ENCODE results near the gene CNTNAP2. TPM values are rescaled to one million over a fixed set of nuclear protein-coding genes. Genes with fewer than 3 reads are reported as not detected.

The CNTNAP2 gene
- total RNA-seq, 1 experiment from 2014 or later, result 60.0 TPM

DNA sequence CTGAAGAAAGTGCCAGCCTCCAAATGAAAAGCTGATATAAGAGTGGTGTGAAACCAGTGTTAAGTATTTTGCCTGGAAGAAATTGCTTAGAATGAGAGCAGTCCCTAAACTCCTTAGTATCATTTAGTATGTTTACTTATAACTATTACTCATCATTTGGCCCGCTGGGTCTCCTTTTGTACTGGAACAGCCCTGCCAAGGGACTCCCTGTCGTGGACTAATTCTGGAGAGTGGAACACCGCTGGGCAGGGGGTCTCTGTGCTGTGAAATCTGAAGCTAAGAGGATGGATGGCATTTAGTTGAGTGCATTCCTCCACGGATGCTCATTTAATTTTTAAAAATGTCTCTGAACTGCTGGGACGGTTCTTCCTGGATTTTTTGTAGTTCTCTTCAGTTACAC, 1584.1 kb downstream of the CNTNAP2 start:
- Histone ChIP-seq H3K9me3 (ENCODE audit: low read depth, low read length, poor library complexity, severe bottlenecking) (no peaks in the 10 kb centered on the region), H3K4me1 (ENCODE audit: insufficient read depth, low read length, poor library complexity, severe bottlenecking) (no peaks in the 10 kb centered on the region), H3K27me3 (replicated peaks; ENCODE audit: insufficient read depth, low read depth, low read length, poor library complexity) (peaks cover 11% of the 10 kb centered on the region), H3K27ac (ENCODE audit: low read depth, low read length, poor library complexity, severe bottlenecking) (no peak overlapping the region), H3K4me3 (ENCODE audit: low read depth, low read length, poor library complexity, severe bottlenecking) (no peak overlapping the region), H3K36me3 (ENCODE audit: insufficient read depth, low read length, poor library complexity, severe bottlenecking) (no peaks in the 10 kb centered on the region)
- TF ChIP-seq EZH2 (IDR thresholded peaks at IDR 0.05; ENCODE audit: borderline replicate concordance, low read depth, low read length, poor library complexity, severe bottlenecking), result no peak
- TF ChIP-seq, protein P1, sequence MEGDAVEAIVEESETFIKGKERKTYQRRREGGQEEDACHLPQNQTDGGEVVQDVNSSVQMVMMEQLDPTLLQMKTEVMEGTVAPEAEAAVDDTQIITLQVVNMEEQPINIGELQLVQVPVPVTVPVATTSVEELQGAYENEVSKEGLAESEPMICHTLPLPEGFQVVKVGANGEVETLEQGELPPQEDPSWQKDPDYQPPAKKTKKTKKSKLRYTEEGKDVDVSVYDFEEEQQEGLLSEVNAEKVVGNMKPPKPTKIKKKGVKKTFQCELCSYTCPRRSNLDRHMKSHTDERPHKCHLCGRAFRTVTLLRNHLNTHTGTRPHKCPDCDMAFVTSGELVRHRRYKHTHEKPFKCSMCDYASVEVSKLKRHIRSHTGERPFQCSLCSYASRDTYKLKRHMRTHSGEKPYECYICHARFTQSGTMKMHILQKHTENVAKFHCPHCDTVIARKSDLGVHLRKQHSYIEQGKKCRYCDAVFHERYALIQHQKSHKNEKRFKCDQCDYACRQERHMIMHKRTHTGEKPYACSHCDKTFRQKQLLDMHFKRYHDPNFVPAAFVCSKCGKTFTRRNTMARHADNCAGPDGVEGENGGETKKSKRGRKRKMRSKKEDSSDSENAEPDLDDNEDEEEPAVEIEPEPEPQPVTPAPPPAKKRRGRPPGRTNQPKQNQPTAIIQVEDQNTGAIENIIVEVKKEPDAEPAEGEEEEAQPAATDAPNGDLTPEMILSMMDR (conservative IDR thresholded peaks at IDR 0.05; ENCODE audit: low read depth, low read length), result no peak
- ChIA-PET CTCF (no interaction called here), POLR2A (ENCODE audit: low non-redundant PET) (no interaction called here)
- DNase-seq (ENCODE audit: low spot score), result peak; percentile 60
- no TSS peak for BruUV-seq (replicated peaks)
- intact Hi-C loops (cut with micrococcal nuclease; ENCODE audit: unreplicated experiment), result no loop called here

- H3K27me3 ChIP-seq (replicated peaks; ENCODE audit: insufficient read depth, low read depth, low read length, poor library complexity), result peaks cover 6% of the 10 kb centered on the region
- CTCF ChIA-PET, result no interaction called here
- H3K9me3 ChIP-seq (ENCODE audit: low read depth, low read length, poor library complexity, severe bottlenecking), result peaks cover 10% of the 10 kb centered on the region
- BruUV-seq (replicated peaks), result no TSS peak
- POLR2A ChIA-PET (ENCODE audit: low non-redundant PET), result no interaction called here
- intact Hi-C loops (cut with micrococcal nuclease; ENCODE audit: unreplicated experiment), result no loop called here
- H3K36me3 ChIP-seq (ENCODE audit: insufficient read depth, low read length, poor library complexity, severe bottlenecking), result no peaks in the 10 kb centered on the region
- TF ChIP-seq, protein P1 (conservative IDR thresholded peaks at IDR 0.05; ENCODE audit: low read depth, low read length), result no peak
- TF ChIP-seq EZH2 (IDR thresholded peaks at IDR 0.05; ENCODE audit: borderline replicate concordance, low read depth, low read length, poor library complexity, severe bottlenecking), result no peak
- H3K4me1 ChIP-seq (ENCODE audit: insufficient read depth, low read length, poor library complexity, severe bottlenecking), result no peaks in the 10 kb centered on the region
- DNase-seq (ENCODE audit: low spot score), result no peak
- H3K27ac ChIP-seq (ENCODE audit: low read depth, low read length, poor library complexity, severe bottlenecking), result no peak overlapping the region
- H3K4me3 ChIP-seq (ENCODE audit: low read depth, low read length, poor library complexity, severe bottlenecking), result no peak overlapping the region
These were observed 1591.3 kb downstream of the CNTNAP2 start for GRCh38 chr7:147707926-147708325.

DNA sequence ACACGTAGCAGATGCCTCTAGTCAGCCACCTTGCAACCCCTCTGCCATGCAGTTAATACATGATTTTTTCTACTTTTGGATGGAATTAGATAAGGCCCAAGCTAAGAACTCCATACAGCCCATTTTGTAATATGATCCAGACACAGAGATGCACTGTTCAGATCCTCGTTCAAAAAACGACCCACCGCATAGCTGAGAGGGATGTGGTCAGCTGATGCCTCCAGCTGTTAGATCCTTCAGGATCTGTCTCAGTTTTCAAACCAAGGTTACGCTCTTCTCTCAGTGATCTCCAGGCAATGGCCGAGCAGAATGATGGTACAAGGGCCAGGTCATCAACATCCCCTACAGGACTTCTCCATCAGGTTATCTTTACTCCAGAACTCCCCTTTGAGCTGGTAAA, 1592.3 kb downstream of the CNTNAP2 start:
- no TSS peak for BruUV-seq (replicated peaks)
- intact Hi-C loops (cut with micrococcal nuclease; ENCODE audit: unreplicated experiment), result no loop called here
- H3K36me3 ChIP-seq (ENCODE audit: insufficient read depth, low read length, poor library complexity, severe bottlenecking), result no peaks in the 10 kb centered on the region
- TF ChIP-seq EZH2 (IDR thresholded peaks at IDR 0.05; ENCODE audit: borderline replicate concordance, low read depth, low read length, poor library complexity, severe bottlenecking), result no peak
- TF ChIP-seq, protein P1 (conservative IDR thresholded peaks at IDR 0.05; ENCODE audit: low read depth, low read length), result no peak
- H3K27ac ChIP-seq (ENCODE audit: low read depth, low read length, poor library complexity, severe bottlenecking), result no peak overlapping the region
- ChIA-PET CTCF (no interaction called here), POLR2A (ENCODE audit: low non-redundant PET) (no interaction called here)
- peaks cover 10% of the 10 kb centered on the region for H3K9me3 ChIP-seq (ENCODE audit: low read depth, low read length, poor library complexity, severe bottlenecking)
- no peaks in the 10 kb centered on the region for H3K4me1 ChIP-seq (ENCODE audit: insufficient read depth, low read length, poor library complexity, severe bottlenecking)
- H3K27me3 ChIP-seq (replicated peaks; ENCODE audit: insufficient read depth, low read depth, low read length, poor library complexity), result peaks cover 6% of the 10 kb centered on the region
- no peak for DNase-seq (ENCODE audit: low spot score)
- no peak overlapping the region for H3K4me3 ChIP-seq (ENCODE audit: low read depth, low read length, poor library complexity, severe bottlenecking)
